ENCODE measurements around the gene CBR4. TPM values are rescaled to one million over a fixed set of nuclear protein-coding genes. Genes with fewer than 3 reads are reported as not detected.
"Not testable (repeated sequence)": the region's sequence is repeated elsewhere in the genome, so short reads cannot be mapped to it uniquely, and the experiment has no call there.

Gene CBR4
- total RNA-seq, 1 donor from 2014 or later: 16.1 TPM

DNA sequence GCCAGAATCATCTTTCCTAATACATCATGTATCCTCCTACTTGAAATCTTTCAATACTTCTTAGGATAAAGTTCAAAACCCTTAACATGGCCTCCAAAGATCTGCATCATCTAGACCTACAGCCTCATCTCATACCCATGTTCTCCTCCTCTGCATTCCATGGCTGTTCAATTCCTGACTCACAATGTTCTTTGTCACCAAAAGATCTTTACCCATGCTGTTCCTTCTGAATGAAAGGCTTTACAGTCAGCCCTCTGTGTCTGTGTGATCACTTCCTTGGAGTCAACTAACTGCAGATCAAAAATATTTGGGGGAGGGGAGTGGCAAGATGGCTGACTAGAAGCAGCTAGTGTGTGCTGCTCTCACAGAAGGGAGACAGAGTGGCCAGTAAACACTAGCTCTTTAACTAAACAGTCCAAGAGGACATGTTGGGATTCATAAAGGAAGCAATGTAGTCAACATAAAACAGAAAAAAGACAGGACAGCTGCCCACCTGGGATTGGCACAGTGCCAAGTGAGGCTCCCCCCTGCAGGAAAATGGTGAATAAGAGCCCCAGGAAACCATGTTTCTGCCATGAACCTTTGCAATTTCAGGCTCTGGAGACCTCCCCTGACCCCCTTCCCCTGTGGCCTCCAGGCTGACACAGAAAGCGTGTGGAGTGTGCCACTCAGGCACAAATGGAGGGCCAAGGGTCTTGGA is 31.9 kb downstream of the CBR4 start:
- Histone ChIP-seq H3K36me3 (ENCODE audit: control insufficient read depth, insufficient read depth, low read length) (no peaks in the 10 kb centered on the region), H3K27me3 (ENCODE audit: control insufficient read depth, insufficient read depth, low read length) (no peaks in the 10 kb centered on the region), H3K4me3 (ENCODE audit: low read depth, low read length) (no peak overlapping the region)
- no peak for DNase-seq (ENCODE audit: low read depth)
- TF ChIP-seq, protein P1, sequence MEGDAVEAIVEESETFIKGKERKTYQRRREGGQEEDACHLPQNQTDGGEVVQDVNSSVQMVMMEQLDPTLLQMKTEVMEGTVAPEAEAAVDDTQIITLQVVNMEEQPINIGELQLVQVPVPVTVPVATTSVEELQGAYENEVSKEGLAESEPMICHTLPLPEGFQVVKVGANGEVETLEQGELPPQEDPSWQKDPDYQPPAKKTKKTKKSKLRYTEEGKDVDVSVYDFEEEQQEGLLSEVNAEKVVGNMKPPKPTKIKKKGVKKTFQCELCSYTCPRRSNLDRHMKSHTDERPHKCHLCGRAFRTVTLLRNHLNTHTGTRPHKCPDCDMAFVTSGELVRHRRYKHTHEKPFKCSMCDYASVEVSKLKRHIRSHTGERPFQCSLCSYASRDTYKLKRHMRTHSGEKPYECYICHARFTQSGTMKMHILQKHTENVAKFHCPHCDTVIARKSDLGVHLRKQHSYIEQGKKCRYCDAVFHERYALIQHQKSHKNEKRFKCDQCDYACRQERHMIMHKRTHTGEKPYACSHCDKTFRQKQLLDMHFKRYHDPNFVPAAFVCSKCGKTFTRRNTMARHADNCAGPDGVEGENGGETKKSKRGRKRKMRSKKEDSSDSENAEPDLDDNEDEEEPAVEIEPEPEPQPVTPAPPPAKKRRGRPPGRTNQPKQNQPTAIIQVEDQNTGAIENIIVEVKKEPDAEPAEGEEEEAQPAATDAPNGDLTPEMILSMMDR (IDR thresholded peaks at IDR 0.05; ENCODE audit: insufficient read depth, low read length, poor library complexity, severe bottlenecking): no peak

DNA sequence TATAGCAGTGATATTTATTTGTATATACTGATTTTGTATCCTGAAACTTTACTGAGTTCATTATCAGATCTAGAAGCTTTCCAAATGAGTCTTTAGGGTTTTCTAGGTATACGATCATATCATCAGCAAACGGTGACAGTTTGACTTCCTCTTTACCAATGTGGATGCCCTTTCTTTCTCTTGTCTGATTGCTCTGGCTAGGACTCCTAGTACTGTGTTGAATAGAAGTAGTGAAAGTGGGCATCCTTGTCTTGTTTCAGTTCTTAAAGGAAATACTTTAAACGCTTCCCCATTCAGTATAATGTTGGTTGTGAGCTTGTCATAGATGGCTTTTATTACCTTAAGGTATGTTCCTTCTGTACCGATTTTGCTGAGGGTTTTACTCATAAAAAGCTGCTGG is 37.5 kb downstream of the CBR4 start:
- no peaks in the 10 kb centered on the region for H3K36me3 ChIP-seq (ENCODE audit: control insufficient read depth, insufficient read depth, low read length)
- TF ChIP-seq, protein P1 (IDR thresholded peaks at IDR 0.05; ENCODE audit: insufficient read depth, low read length, poor library complexity, severe bottlenecking): no peak
- DNase-seq (ENCODE audit: low read depth): no peak
- no peaks in the 10 kb centered on the region for H3K27me3 ChIP-seq (ENCODE audit: control insufficient read depth, insufficient read depth, low read length)
- no peak overlapping the region for H3K4me3 ChIP-seq (ENCODE audit: low read depth, low read length)

DNA sequence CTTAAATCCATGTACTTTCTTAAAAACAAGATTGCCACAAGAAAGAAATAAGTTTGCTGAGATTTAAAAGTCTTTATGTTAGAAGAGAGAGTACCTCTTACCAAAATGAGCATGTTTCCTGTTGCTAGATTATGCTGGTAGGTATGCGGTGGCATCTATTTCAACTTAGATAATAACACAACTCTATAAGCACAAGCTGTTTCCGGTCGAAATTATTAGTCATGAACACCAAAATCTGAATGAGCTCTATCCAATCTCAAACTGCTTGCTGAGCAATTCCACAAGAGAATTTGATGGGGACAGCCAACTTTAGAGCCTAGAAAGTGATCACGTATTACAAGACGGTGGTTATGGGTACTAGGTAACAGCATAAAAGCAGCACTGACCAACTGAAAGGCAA is 49.3 kb downstream of the CBR4 start:
- DNase-seq (ENCODE audit: low read depth): no peak
- TF ChIP-seq, protein P1 (IDR thresholded peaks at IDR 0.05; ENCODE audit: insufficient read depth, low read length, poor library complexity, severe bottlenecking): no peak
- H3K27me3 ChIP-seq (ENCODE audit: control insufficient read depth, insufficient read depth, low read length): no peaks in the 10 kb centered on the region
- H3K36me3 ChIP-seq (ENCODE audit: control insufficient read depth, insufficient read depth, low read length): no peaks in the 10 kb centered on the region
- H3K4me3 ChIP-seq (ENCODE audit: low read depth, low read length): no peak overlapping the region

DNA sequence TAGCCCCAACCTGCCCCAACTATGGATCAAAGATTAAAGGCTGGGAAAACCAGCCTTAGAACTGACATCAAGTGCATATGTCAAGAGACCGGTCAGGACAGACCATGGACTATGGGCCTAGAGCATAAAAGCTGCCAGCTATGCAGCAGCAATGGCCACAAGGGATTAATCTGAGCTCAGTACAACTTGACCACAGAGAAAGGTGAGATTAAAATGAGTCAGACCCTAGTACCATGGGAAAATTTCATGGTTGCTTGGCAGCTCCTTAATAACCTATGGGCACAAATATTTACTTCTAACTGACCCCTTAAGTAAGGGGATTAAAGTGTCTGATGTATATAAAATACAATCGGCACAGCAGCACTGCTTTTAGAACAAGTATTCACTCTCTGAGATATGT is 54.4 kb downstream of the CBR4 start:
- Histone ChIP-seq H3K27me3 (ENCODE audit: control insufficient read depth, insufficient read depth, low read length) (no peaks in the 10 kb centered on the region), H3K4me3 (ENCODE audit: low read depth, low read length) (no peak overlapping the region), H3K36me3 (ENCODE audit: control insufficient read depth, insufficient read depth, low read length) (no peaks in the 10 kb centered on the region)
- DNase-seq (ENCODE audit: low read depth): no peak
- TF ChIP-seq, protein P1 (IDR thresholded peaks at IDR 0.05; ENCODE audit: insufficient read depth, low read length, poor library complexity, severe bottlenecking): no peak

DNA sequence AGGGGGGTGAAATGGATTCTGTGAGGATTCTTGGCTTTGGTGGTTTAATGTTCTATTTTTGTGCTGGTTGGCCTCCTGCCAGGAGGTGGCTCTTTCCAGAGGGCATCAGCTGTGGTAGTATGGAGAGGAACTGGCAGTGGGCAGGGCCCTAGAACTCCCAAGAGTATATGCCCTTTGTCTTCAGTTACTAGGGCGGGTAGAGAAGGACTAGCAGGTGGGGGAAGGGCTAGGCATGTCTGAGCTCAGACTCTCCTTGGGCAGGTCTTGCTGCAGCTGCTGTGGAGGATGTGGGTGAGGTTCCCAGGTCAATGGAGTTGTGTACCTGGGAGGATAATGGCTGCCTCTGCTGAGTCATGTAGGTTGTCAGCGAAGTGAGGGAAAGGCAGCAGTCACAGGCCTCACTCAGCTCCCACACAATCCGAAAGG is 57.2 kb downstream of the CBR4 start:
- not testable (repeated sequence) for H3K27me3 ChIP-seq (ENCODE audit: control insufficient read depth, insufficient read depth, low read length); H3K36me3 ChIP-seq (ENCODE audit: control insufficient read depth, insufficient read depth, low read length); H3K4me3 ChIP-seq (ENCODE audit: low read depth, low read length); DNase-seq (ENCODE audit: low read depth)

DNA sequence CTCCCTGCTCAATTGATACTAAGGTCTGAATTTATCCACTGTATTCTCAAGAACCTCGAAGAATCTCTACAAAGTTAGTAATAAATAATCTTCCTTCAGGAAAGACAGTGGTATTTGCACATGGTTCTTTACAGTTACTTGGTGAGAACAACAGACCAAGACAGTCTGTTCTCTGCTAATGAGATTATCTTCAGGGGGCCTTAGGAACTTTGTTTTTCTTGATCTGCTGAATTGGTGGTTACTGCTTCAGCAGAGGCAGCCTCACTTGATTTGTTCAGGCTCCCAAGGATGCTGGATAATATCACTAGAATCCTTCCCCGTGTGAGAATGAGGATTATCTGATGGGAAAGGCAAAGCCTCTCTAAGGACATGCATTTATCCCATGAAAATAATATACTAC is 64.8 kb downstream of the CBR4 start:
- no peaks in the 10 kb centered on the region for H3K36me3 ChIP-seq (ENCODE audit: control insufficient read depth, insufficient read depth, low read length)
- TF ChIP-seq, protein P1 (IDR thresholded peaks at IDR 0.05; ENCODE audit: insufficient read depth, low read length, poor library complexity, severe bottlenecking): no peak
- no peak for DNase-seq (ENCODE audit: low read depth)
- no peaks in the 10 kb centered on the region for H3K27me3 ChIP-seq (ENCODE audit: control insufficient read depth, insufficient read depth, low read length)
- H3K4me3 ChIP-seq (ENCODE audit: low read depth, low read length): no peak overlapping the region
